GM10266 (cell line): ENCODE measurements around the gene TRAPPC10.
"Not testable (repeated sequence)": the region's sequence is repeated elsewhere in the genome, so short reads cannot be mapped to it uniquely, and the experiment has no call there.

ENCODE experiments used
- DNase-seq: peaks from one replicate; pipeline ENCODE4 v3.0.0; 2012; ENCODE audit errors: extremely low spot score
- TF ChIP-seq, protein P1 (sequence below): IDR thresholded peaks from 2 replicates; pipeline ENCODE4 v1.5.1; 2012; ENCODE audit warnings: mild to moderate bottlenecking, low read depth; ENCODE audit not compliant: control insufficient read depth, insufficient read depth; ENCODE audit errors: missing control alignments

Gene TRAPPC10

DNA sequence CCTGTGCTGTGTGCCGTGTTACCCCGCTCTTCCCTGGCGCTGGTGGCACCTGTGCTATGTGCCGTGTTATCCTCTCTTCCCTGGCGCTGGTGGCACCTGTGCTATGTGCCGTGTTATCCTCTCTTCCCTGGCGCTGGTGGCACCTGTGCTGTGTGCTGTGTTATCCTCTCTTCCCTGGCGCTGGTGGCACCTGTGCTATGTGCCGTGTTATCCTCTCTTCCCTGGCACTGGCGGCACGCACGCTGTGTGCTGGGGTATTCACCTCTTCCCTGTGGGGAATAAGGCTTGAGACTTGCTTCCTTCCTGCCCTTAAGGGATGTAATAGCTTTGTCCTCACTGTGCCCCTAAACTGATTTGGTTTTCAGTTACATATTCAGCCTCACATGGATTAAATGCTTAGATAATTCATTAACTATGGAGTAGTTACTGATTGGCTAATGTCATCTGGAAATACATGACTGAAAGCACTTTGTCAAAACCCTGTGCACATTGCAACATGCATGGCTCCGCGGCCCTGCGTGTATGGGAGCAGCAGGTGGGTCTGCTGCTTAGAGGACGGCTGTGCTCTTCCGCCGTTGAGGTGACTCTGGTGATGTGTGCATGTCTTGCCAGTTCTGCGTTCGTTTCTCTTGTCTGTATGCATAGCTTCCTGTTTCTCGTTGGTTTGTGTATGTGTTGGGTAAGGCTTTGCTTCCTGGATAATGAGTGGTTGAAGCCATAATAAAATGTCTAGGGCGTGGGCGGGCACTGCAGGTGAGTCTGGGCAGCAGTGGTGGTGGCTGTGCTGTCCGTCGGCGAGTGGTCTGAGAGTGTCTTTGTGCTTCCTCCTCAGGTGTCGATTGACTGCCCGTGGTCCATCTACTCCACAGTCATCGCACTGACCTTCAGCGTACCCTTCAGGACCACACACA, 77.1 kb downstream of the TRAPPC10 start:
- TF ChIP-seq, protein P1, sequence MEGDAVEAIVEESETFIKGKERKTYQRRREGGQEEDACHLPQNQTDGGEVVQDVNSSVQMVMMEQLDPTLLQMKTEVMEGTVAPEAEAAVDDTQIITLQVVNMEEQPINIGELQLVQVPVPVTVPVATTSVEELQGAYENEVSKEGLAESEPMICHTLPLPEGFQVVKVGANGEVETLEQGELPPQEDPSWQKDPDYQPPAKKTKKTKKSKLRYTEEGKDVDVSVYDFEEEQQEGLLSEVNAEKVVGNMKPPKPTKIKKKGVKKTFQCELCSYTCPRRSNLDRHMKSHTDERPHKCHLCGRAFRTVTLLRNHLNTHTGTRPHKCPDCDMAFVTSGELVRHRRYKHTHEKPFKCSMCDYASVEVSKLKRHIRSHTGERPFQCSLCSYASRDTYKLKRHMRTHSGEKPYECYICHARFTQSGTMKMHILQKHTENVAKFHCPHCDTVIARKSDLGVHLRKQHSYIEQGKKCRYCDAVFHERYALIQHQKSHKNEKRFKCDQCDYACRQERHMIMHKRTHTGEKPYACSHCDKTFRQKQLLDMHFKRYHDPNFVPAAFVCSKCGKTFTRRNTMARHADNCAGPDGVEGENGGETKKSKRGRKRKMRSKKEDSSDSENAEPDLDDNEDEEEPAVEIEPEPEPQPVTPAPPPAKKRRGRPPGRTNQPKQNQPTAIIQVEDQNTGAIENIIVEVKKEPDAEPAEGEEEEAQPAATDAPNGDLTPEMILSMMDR = no peak

DNA sequence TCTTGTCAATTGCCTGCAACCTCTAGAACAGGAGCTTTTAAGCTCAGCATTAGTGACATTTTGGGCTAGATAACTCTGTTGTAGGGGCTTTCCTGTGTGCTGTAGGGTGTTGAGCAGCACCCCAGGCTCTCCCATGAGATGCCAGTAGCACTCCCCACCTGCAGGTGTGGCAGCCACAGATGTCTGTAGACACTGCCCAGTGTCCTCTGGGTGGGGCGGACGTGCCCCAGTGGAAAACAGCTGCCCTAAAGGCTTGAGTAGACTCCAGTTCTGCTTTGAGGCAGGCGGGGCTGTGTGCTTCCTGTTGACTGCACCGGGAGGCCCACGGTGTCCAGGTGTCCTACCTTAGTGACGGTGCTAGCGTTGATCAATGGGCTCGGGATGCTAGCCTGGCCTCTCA, 78.2 kb downstream of the TRAPPC10 start:
- no peak for DNase-seq
- TF ChIP-seq, protein P1 = no peak

More for the DNA sequence above, 77.1 kb downstream of the TRAPPC10 start:
- DNase-seq = no peak

DNA sequence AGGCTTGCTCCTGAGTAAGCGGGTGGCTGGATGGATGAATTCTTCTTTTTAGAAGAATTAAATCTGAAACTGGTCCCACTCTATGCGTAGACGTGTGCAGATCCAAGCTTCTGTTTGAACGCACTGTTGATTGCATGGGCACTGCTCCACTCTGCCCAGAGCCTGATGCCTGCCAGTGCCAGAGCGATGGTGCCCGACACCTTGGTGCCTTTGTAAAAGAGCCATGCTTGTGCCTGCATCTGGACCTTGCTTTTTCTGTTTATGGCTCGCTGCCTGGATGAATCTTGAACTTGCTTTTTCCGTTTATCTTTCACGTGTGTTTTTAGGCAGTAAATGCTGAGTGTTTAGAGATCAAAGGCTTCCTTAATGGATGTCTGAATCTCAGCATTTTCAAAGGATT, 80.1 kb downstream of the TRAPPC10 start:
- DNase-seq = no peak
- TF ChIP-seq, protein P1 = no peak

DNA sequence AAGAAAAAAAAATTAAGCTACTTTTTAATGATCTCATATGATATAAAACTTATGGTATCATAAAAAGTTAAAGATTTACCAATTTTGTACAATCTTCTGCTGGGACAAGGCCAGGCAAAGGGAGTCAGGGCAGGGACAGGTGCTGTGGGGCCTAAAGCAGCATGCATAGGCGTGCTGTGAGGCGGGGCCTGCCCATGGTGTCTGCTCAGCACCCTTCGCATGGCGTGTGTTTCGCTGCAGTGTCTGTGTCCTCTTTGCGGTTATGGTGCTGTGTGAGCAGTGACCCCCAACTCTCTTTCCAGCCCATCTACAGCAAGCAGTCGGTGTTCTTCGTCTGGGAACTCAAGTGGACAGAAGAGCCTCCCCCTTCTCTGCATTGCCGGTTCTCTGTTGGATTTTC, 81.7 kb downstream of the TRAPPC10 start:
- DNase-seq = no peak
- TF ChIP-seq, protein P1 = no peak

DNA sequence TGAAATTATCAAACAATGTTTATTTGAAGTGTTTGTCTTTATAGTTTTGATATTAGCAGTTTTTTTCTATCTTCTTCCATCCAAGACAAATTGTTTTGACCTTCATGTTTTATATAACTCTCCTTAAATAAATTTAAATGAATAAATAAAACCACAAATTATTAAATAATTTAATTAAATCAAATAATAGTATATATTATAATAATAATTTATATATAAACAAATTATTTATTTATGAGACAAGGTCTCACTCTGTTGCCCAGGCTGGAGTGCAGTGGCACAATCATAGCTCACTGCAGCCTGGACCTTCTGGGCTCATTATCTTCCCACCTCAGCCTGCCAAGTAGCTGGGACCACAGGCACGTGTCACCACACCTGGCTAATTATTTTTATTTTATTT, 82.7 kb downstream of the TRAPPC10 start:
- DNase-seq = no peak
- TF ChIP-seq, protein P1 = no peak

DNA sequence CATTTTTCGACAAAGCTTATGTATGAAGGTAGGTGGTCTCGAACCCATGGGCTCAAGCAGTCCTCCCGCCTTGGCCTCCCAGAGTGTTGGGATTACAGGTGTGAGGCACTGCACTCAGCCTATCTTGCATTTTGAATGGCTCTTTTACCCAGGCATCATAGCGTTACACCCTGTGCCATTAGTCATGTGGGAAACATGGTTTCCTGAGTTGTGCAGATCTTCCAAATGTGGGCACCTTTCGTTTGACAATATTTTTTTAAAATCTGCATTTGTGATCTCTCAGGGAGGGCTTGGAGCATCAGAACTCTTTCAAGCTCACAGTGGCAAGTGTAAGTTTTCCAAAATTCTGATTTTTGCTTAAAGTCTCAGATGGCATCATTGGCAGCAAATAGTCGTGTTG, 86.4 kb downstream of the TRAPPC10 start:
- DNase-seq = not testable (repeated sequence)

DNA sequence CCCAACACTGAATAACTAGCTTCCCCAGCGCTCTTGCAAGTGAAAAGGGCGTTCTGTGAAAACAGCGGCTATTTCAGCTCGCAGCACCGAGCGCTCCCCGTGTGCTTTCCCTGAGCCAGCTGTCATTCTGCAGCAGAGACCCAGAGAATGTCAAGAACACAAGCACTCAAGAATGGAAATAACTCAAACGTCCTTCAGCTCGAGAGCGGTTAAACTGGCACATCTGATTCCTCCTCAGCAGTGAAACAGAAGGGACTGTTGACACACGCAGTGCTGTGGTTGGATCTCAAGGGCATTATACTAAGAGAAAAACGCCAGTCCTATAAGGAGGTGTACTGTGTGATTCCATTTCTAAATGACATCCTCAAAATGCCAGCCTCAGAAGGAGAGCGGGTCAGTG, 86.9 kb downstream of the TRAPPC10 start:
- DNase-seq = not testable (repeated sequence)

DNA sequence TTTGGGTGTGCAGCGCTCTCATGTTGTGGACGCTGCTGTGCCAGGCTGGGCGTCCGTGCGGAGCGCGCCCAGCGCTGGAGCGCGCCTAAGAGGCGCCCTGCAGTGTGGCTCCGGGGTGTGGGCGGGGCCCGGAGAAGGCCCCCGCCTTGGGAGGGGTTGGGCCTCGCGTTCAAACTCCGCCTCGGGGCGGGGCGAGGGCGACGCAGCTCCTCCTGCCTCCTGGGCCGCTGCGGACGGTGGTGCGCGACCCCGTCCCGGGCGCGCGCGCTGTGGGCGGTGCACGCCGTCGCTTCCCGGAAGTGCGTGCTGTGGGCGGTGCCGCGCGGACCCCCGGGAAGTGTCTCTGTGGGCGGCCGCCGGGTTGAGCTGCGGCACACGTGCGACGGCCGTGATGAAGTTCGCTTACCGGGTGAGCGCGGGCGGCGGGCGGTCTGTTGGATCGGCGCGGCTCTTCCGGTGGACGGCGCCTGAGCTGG, 95.0 kb downstream of the TRAPPC10 start, which contains the start of gene PWP2:
PWP2 (plus strand) TSS at position 374 of the 476 bp plus-strand sequence; CDS start at position 392, 18 bp downstream.
- DNase-seq = not testable (repeated sequence)

DNA sequence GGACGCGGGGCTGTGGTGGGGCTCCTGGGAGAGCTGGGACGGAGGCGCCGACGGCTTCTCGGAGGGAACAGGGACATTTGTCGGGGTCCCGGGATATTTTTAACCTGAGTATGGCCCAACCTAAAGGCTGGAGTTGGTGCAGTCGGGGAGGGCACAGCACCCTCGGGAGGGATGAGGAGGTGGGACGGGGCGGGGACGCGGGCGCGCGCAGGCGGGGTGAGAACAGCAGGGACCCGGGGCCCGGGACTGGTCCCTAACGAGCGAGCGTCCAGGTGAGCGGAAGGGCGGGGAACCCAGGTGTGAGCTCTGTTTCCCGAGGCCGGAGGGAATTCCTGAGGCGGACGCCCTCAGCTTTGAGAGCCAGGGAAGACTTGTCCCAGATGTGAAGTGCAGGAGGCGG, 95.5 kb downstream of the TRAPPC10 start:
- not testable (repeated sequence) for DNase-seq
